HepG2 (cell line): Measurements from ENCODE around the gene PRAMEF20. TPM values are rescaled to one million over a fixed set of nuclear protein-coding genes. Genes with fewer than 3 reads are reported as not detected.

ENCODE experiments used
- ATAC-seq: fragments of 200-7000 bp; cut with Tn5 transposase; 3 replicates; pipeline ENCODE4 v1.9.1; 2020; ENCODE audit warnings: mild to moderate bottlenecking, moderate library complexity
- BruUV-seq: library from RNA; stranded (reverse); fragments of 400-500 nt; replicated peaks from 2 replicates; lab custom pipeline; 2021; lab: Mats Ljungman, UMichigan
- CTCF ChIA-PET: fragments of 300-600 bp; formaldehyde crosslinking; extraction: SDS; loops from one replicate; lab custom pipeline; 2021; ENCODE audit warnings: low total read pairs, inconsistent platforms, low intra/inter-chr PET ratio; lab: Yijun Ruan, JAX
- POLR2A ChIA-PET: fragments of 350-600 bp; sonication (Branson Sonifier 250); formaldehyde crosslinking; loops from one replicate; lab custom pipeline; 2020; ENCODE audit warnings: antibody characterized with exemption, inconsistent platforms; lab: Yijun Ruan, JAX
- DNase-seq: peaks from one replicate; pipeline ENCODE4 v3.0.0-alpha.2; 2015; ENCODE audit warnings: low spot score
- FAIRE-seq: peaks from 3 replicates; lab custom pipeline; 2011; peaks lifted over from hg19 to GRCh38; lab: Jason Lieb, UNC
- H2AFZ ChIP-seq: one replicate; pipeline ENCODE4 v1.6.1; 2011; ENCODE audit warnings: low read length, inconsistent platforms
- H3K27ac ChIP-seq: fragments of 300-600 bp; 3 replicates; pipeline ENCODE4 v1.8.0; 2011; ENCODE audit warnings: mixed run types, mild to moderate bottlenecking, mixed read lengths, low read length, inconsistent platforms; ENCODE audit not compliant: insufficient read depth; ENCODE audit errors: extremely low read length
- H3K27me3 ChIP-seq, 2 experiments: fragments of 200-600 bp in 1 of 2; 2 replicates in 1 of 2; 3 replicates in 1 of 2; pipeline versions ENCODE4 v1.6.0 to v1.8.0; 2011; ENCODE audit warnings: low read length in 2 of 2, mild to moderate bottlenecking in 2 of 2, moderate library complexity in 2 of 2, inconsistent platforms in 1 of 2; ENCODE audit not compliant: insufficient read depth in 2 of 2, control insufficient read depth in 1 of 2
- H3K36me3 ChIP-seq, 2 experiments: fragments of 200-600 bp in 1 of 2; replicated peaks in 1 of 2; 2 replicates in 1 of 2; 3 replicates in 1 of 2; pipeline versions ENCODE4 v1.5.1 to v1.8.0; 2011; ENCODE audit warnings: low read length in 2 of 2, inconsistent platforms in 1 of 2; ENCODE audit not compliant: insufficient read depth in 2 of 2, control insufficient read depth in 1 of 2
- H3K4me1 ChIP-seq: 2 replicates; pipeline ENCODE4 v1.5.1; 2012; ENCODE audit warnings: low read length, inconsistent platforms; ENCODE audit not compliant: insufficient read depth
- H3K4me2 ChIP-seq: 2 replicates; pipeline ENCODE4 v1.6.0; 2011; ENCODE audit warnings: low read depth, low read length, inconsistent platforms
- H3K4me3 ChIP-seq, 3 experiments: fragments of 200-600 bp in 1 of 3; sonication (generic), shearing (Covaris generic) in 1 of 3; replicated peaks in 1 of 3; 2 replicates each; pipeline ENCODE4 v1.5.1; 2011 to 2016; ENCODE audit warnings: low read length in 3 of 3, inconsistent platforms in 2 of 3, low read depth in 2 of 3, mild to moderate bottlenecking in 2 of 3, control low read depth in 1 of 3, mixed read lengths in 1 of 3; ENCODE audit not compliant: insufficient read depth in 1 of 3
- H3K79me2 ChIP-seq: one replicate; pipeline ENCODE4 v1.6.1; 2011; ENCODE audit warnings: low read length, inconsistent platforms; ENCODE audit not compliant: insufficient read depth
- H3K9ac ChIP-seq: 2 replicates; pipeline ENCODE4 v1.6.0; 2011; ENCODE audit warnings: mild to moderate bottlenecking, low read depth, low read length, inconsistent platforms; ENCODE audit not compliant: insufficient read depth
- H3K9me3 ChIP-seq: 2 replicates; pipeline ENCODE4 v1.5.1; 2012; ENCODE audit warnings: mild to moderate bottlenecking, low read length
- H4K20me1 ChIP-seq: 2 replicates; pipeline ENCODE4 v1.6.0; 2011; ENCODE audit warnings: inconsistent platforms, mild to moderate bottlenecking, low read length, moderate library complexity; ENCODE audit not compliant: insufficient read depth
- CBX5 ChIP-seq: sonication (generic); formaldehyde crosslinking; IDR thresholded peaks from 2 replicates; pipeline ENCODE4 v1.4.0; 2020; ENCODE audit warnings: missing genetic modification reagents, borderline replicate concordance
- CHD2 ChIP-seq: IDR thresholded peaks from 2 replicates; pipeline ENCODE4 v1.6.1; 2011; ENCODE audit warnings: low read depth, low read length, improper control_type of control experiment
- EP300 ChIP-seq, 3 experiments: sonication (generic) in 1 of 3; formaldehyde crosslinking in 1 of 3; IDR thresholded peaks; 2 replicates each; pipeline versions ENCODE4 v1.5.1 to v1.6.1; 2011 to 2020; ENCODE audit warnings: low read depth in 2 of 3, low read length in 2 of 3, borderline replicate concordance in 1 of 3, improper control_type of control experiment in 1 of 3, mild to moderate bottlenecking in 1 of 3, missing genetic modification reagents in 1 of 3, moderate library complexity in 1 of 3
- HOXA5 ChIP-seq: sonication (generic); formaldehyde crosslinking; IDR thresholded peaks from 2 replicates; pipeline ENCODE4 v1.4.0; 2020; ENCODE audit warnings: missing genetic modification reagents
- KLF13 ChIP-seq: sonication (generic); formaldehyde crosslinking; IDR thresholded peaks from 2 replicates; pipeline ENCODE4 v1.4.0; 2020; ENCODE audit warnings: mild to moderate bottlenecking, missing genetic modification reagents
- NAIF1 ChIP-seq: sonication (generic); formaldehyde crosslinking; IDR thresholded peaks from 2 replicates; pipeline ENCODE4 v1.5.0; 2020; ENCODE audit warnings: mild to moderate bottlenecking, missing genetic modification reagents, borderline replicate concordance
- SNAPC2 ChIP-seq: sonication (generic); formaldehyde crosslinking; IDR thresholded peaks from 2 replicates; pipeline ENCODE4 v1.8.1; 2022; ENCODE audit warnings: mild to moderate bottlenecking, missing genetic modification reagents
- STAG1 ChIP-seq: sonication (generic); formaldehyde crosslinking; IDR thresholded peaks from 2 replicates; pipeline ENCODE4 v1.4.0; 2020; ENCODE audit warnings: missing genetic modification reagents
- ZNF136 ChIP-seq: sonication (generic); formaldehyde crosslinking; IDR thresholded peaks from 2 replicates; pipeline ENCODE4 v1.8.1; 2022; ENCODE audit warnings: low read depth, mild to moderate bottlenecking, moderate library complexity, missing genetic modification reagents
- ZNF543 ChIP-seq: sonication (generic); formaldehyde crosslinking; IDR thresholded peaks from 2 replicates; pipeline ENCODE4 v1.4.0; 2020; ENCODE audit warnings: mild to moderate bottlenecking, missing genetic modification reagents
- ZSCAN25 ChIP-seq: sonication (generic); formaldehyde crosslinking; IDR thresholded peaks from 2 replicates; pipeline ENCODE4 v1.8.0; 2022; ENCODE audit warnings: mild to moderate bottlenecking, missing genetic modification reagents
- WGBS: methylation state at CpG from one replicate; pipeline ENCODE4 v1.1.6; 2017; ENCODE audit warnings: low lambda C conversion rate; 5-methylcytosine and 5-hydroxymethylcytosine counted together
- in situ Hi-C: cut with HindIII; loops from 2 replicates; pipeline ENCODE4 v1.10.0; 2017; ENCODE audit warnings: low pct_unique_long_range_greater_than_20kb; ENCODE audit not compliant: extremely low pct_ligation_motif_present
- intact Hi-C: fragments of 100-400 bp; cut with micrococcal nuclease; formaldehyde crosslinking; loops from one replicate; pipeline ENCODE4 v1.10.0; 2022; ENCODE audit not compliant: unreplicated experiment
- polyA plus RNA-seq, 8 experiments: library from polyadenylated mRNA; depleted of rRNA in 3 of 8; stranded (reverse) in 7 of 8; unstranded in 1 of 8; fragments of >200 nt; fragmentation: Illumina TruSeq in 4 of 8; extraction: Trizol in 4 of 8; gene quantifications; 2 replicates each; pipeline versions ENCODE4 v1.2.1 to v1.2.3, GENCODE V29; 2011 to 2016; ENCODE audit warnings: low read depth in 4 of 8, missing spikeins in 1 of 8, mixed read lengths in 1 of 8; ENCODE audit not compliant: insufficient read depth in 1 of 8
- total RNA-seq, 5 experiments: library from RNA; depleted of rRNA; stranded (reverse); fragments of >200 nt; fragmentation: Illumina TruSeq; extraction: Trizol; gene quantifications; 2 replicates each; pipeline ENCODE4 v1.2.3, GENCODE V29; 2016; ENCODE audit warnings: low read depth in 1 of 5
- TF ChIP-seq, protein P1 (sequence below): sonication (generic); formaldehyde crosslinking; IDR thresholded peaks from 2 replicates; pipeline ENCODE4 v1.8.1; 2023; ENCODE audit warnings: mild to moderate bottlenecking, missing genetic modification reagents
- TF ChIP-seq, protein P2 (sequence below): IDR thresholded peaks from 2 replicates; pipeline ENCODE4 v1.6.1; 2016; ENCODE audit warnings: mild to moderate bottlenecking, missing biosample characterization, missing genetic modification reagents
- TF ChIP-seq, protein P3 (sequence below): sonication (generic); formaldehyde crosslinking; IDR thresholded peaks from 2 replicates; pipeline ENCODE4 v1.9.0; 2021; ENCODE audit warnings: missing genetic modification reagents, borderline replicate concordance
- TF ChIP-seq, protein P4 (sequence below): sonication (generic); formaldehyde crosslinking; IDR thresholded peaks from 2 replicates; pipeline ENCODE4 v1.4.0; 2020; ENCODE audit warnings: mild to moderate bottlenecking, missing genetic modification reagents, borderline replicate concordance

The PRAMEF20 gene
- total and polyA plus RNA-seq, 2 of the 13 experiments (the other 11 are each of a cell fraction or from before 2014, with no cell fraction given) = not detected

DNA sequence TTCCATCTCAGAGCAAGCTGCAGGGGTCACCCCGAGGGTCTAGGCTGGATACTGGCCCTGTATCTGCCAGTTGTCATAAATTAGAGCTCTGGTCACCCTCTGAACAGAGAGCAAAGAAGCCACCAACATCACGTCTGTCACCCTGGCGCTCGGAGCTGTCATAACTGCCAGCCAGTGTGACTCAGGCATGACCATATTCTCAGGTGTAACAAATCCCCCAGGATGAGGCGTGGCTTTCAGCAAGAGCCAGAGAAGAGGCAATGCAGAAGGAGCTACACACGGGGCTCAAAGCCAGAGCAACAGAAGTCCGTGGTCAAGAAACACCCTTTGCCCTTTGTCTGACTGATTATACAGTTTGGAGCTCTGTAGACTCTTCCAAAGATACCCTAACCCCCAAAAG is 40.0 kb downstream of the PRAMEF20 start:
- H4K20me1 ChIP-seq = no peaks in the 10 kb centered on the region
- no peak overlapping the region for H3K4me2 ChIP-seq
- WGBS = 5% methylated on average over 7 of the region's 7 CpGs
- no peaks in the 10 kb centered on the region for H3K4me1 ChIP-seq
- in situ Hi-C loops (no loop called here), intact Hi-C loops (no loop called here)
- no peak overlapping the region for H3K9ac ChIP-seq
- FAIRE-seq (no peak), DNase-seq (no peak), ATAC-seq (no peak)
- no peaks in the 10 kb centered on the region for H3K9me3 ChIP-seq
- H3K27ac ChIP-seq = no peak overlapping the region
- POLR2A ChIA-PET = no interaction called here
- CTCF ChIA-PET = no interaction called here
- H2AFZ ChIP-seq = no peak overlapping the region
- no peaks in the 10 kb centered on the region for H3K36me3 ChIP-seq
- H3K79me2 ChIP-seq = no peaks in the 10 kb centered on the region
- BruUV-seq = no TSS peak
- H3K4me3 ChIP-seq = no peak overlapping the region
- H3K27me3 ChIP-seq = no peaks in the 10 kb centered on the region
- TF ChIP-seq ZSCAN25 (CRISPR knock-in tag) = no peak
- no peak for TF ChIP-seq STAG1 (CRISPR knock-in tag)
- TF ChIP-seq, protein P1, sequence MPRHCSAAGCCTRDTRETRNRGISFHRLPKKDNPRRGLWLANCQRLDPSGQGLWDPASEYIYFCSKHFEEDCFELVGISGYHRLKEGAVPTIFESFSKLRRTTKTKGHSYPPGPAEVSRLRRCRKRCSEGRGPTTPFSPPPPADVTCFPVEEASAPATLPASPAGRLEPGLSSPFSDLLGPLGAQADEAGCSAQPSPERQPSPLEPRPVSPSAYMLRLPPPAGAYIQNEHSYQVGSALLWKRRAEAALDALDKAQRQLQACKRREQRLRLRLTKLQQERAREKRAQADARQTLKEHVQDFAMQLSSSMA (CRISPR knock-in tag) = no peak
- TF ChIP-seq CHD2 = no peak
- TF ChIP-seq, protein P2, sequence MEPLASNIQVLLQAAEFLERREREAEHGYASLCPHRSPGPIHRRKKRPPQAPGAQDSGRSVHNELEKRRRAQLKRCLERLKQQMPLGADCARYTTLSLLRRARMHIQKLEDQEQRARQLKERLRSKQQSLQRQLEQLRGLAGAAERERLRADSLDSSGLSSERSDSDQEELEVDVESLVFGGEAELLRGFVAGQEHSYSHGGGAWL (CRISPR knock-in tag) = no peak
- TF ChIP-seq NAIF1 (CRISPR knock-in tag) = no peak
- no peak for TF ChIP-seq EP300 (IDR thresholded peaks at IDR 0.05; ENCODE audit: low read depth in 2 of 2, low read length in 2 of 2)
- no peak for TF ChIP-seq EP300 (CRISPR knock-in tag; IDR thresholded peaks at IDR 0.05; ENCODE audit: borderline replicate concordance)
- TF ChIP-seq, protein P3, sequence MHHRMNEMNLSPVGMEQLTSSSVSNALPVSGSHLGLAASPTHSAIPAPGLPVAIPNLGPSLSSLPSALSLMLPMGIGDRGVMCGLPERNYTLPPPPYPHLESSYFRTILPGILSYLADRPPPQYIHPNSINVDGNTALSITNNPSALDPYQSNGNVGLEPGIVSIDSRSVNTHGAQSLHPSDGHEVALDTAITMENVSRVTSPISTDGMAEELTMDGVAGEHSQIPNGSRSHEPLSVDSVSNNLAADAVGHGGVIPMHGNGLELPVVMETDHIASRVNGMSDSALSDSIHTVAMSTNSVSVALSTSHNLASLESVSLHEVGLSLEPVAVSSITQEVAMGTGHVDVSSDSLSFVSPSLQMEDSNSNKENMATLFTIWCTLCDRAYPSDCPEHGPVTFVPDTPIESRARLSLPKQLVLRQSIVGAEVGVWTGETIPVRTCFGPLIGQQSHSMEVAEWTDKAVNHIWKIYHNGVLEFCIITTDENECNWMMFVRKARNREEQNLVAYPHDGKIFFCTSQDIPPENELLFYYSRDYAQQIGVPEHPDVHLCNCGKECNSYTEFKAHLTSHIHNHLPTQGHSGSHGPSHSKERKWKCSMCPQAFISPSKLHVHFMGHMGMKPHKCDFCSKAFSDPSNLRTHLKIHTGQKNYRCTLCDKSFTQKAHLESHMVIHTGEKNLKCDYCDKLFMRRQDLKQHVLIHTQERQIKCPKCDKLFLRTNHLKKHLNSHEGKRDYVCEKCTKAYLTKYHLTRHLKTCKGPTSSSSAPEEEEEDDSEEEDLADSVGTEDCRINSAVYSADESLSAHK = no peak
- TF ChIP-seq KLF13 = no peak
- no peak for TF ChIP-seq SNAPC2 (CRISPR knock-in tag)
- TF ChIP-seq HOXA5 = no peak
- TF ChIP-seq, protein P4, sequence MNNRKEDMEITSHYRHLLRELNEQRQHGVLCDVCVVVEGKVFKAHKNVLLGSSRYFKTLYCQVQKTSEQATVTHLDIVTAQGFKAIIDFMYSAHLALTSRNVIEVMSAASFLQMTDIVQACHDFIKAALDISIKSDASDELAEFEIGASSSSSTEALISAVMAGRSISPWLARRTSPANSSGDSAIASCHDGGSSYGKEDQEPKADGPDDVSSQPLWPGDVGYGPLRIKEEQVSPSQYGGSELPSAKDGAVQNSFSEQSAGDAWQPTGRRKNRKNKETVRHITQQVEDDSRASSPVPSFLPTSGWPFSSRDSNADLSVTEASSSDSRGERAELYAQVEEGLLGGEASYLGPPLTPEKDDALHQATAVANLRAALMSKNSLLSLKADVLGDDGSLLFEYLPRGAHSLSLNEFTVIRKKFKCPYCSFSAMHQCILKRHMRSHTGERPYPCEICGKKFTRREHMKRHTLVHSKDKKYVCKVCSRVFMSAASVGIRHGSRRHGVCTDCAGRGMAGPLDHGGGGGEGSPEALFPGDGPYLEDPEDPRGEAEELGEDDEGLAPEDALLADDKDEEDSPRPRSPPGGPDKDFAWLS (CRISPR knock-in tag) = no peak
- TF ChIP-seq CBX5 (CRISPR knock-in tag) = no peak
- no peak for TF ChIP-seq ZNF136 (CRISPR knock-in tag)
- TF ChIP-seq ZNF543 (CRISPR knock-in tag) = no peak
